ENCODE data around the gene CD4. TPM values are rescaled to one million over a fixed set of nuclear protein-coding genes. Genes with fewer than 3 reads are reported as not detected.

CD4 gene
- polyA plus RNA-seq, 1 of the 3 experiments (the other 2 are of a cell fraction): 0.02 TPM

- H2AFZ ChIP-seq (ENCODE audit: low read depth): no peak overlapping the region
- no peaks in the 10 kb centered on the region for H3K9me2 ChIP-seq
- ChIA-PET CTCF (interaction anchor here (1.0 to 15.2 kb wide), 3 partner anchors 10 to 52 kb away, joined by 3 to 343 read pairs (median 8); partner anchors contain the start of gene MLF2), POLR2A (no interaction called here)
- H3F3A ChIP-seq (replicated peaks; ENCODE audit: insufficient read depth): peaks cover 9% of the 10 kb centered on the region
- H3K4me2 ChIP-seq: no peak overlapping the region
- TF ChIP-seq FOXJ3 (CRISPR knock-in tag; IDR thresholded peaks at IDR 0.05) (no peak), JUND (IDR thresholded peaks at IDR 0.05) (no peak), RCOR1 (IDR thresholded peaks at IDR 0.05; ENCODE audit: low read length) (no peak), USF2 (IDR thresholded peaks at IDR 0.05; ENCODE audit: borderline replicate concordance, low read depth, low read length) (no peak), CTCF (IDR thresholded peaks at IDR 0.05) (no peak), NRF1 (IDR thresholded peaks at IDR 0.05; ENCODE audit: low read depth, low read length) (no peak), ELF1 (IDR thresholded peaks at IDR 0.05) (no peak), GABPA (IDR thresholded peaks at IDR 0.05; ENCODE audit: low read depth) (no peak), GATA2 (CRISPR knock-in tag; IDR thresholded peaks at IDR 0.05) (no peak), MAX (IDR thresholded peaks at IDR 0.05; ENCODE audit: low read depth) (no peak), IRF3 (IDR thresholded peaks at IDR 0.05; ENCODE audit: low read depth, low read length) (no peak), RXRA (IDR thresholded peaks at IDR 0.05; ENCODE audit: borderline replicate concordance, low read depth) (no peak)
- WGBS (ENCODE audit: low lambda C conversion rate): 91% methylated on average over 43 of the region's 60 CpGs
- no peak overlapping the region for H3K27ac ChIP-seq (ENCODE audit: low read depth in 2 of 2, low read length in 1 of 2)
- no peaks in the 10 kb centered on the region for H3K9me3 ChIP-seq
- H3K27me3 ChIP-seq (ENCODE audit: insufficient read depth): no peaks in the 10 kb centered on the region
- no peak overlapping the region for H3K9ac ChIP-seq
- peaks cover 7 to 27% of the 10 kb centered on the region in 2 experiments; a peak in 2 of 4 replicates for H3K4me1 ChIP-seq (ENCODE audit: control insufficient read depth in 1 of 2, insufficient read depth in 2 of 2, low read depth in 1 of 2, low read length in 1 of 2)
- no peak overlapping the region for H3K4me3 ChIP-seq (ENCODE audit: low read depth in 2 of 2, low read length in 1 of 2)
- peaks cover 21% of the 10 kb centered on the region for H4K20me1 ChIP-seq (ENCODE audit: insufficient read depth)
- H3K79me2 ChIP-seq (ENCODE audit: insufficient read depth): peaks cover 17% of the 10 kb centered on the region
- DNase-seq: no peak
- peaks cover 23 to 24% of the 10 kb centered on the region in 2 experiments for H3K36me3 ChIP-seq (replicated peaks in 1 of 2; ENCODE audit: control insufficient read depth in 1 of 2, insufficient read depth in 2 of 2, low read length in 1 of 2)
Observed at GRCh38 chr12:6773590-6774351, 15.6 kb upstream of the CD4 start.
